Activated CD4-positive, alpha-beta T cell treated with anti-CD3 and anti-CD28 coated beads, Interleukin-2, amount 50 U/mL, for 48 hours (primary cell): Measurements from ENCODE around the gene LRRC59.

Source experiments
- DNase-seq, 2 experiments: peaks; one replicate each; pipeline ENCODE4 v3.0.0-alpha.2; 2020

The LRRC59 gene

GRCh38 chr17:50381920-50382319 lies 15.4 kb downstream of the LRRC59 start:
- no peak for DNase-seq

- no peak for DNase-seq
Measured at GRCh38 chr17:50381260-50381815, 16.0 kb downstream of the LRRC59 start.

GRCh38 chr17:50380369-50381259 lies 16.7 kb downstream of the LRRC59 start:
- no peak for DNase-seq

- DNase-seq = no peak
Measured at GRCh38 chr17:50379351-50380132, 17.8 kb downstream of the LRRC59 start.

- DNase-seq = no peak
Measured at GRCh38 chr17:50375858-50376538, 21.3 kb downstream of the LRRC59 start.

GRCh38 chr17:50373705-50374104 lies 23.6 kb downstream of the LRRC59 start:
- no peak for DNase-seq

GRCh38 chr17:50372758-50373556 lies 24.4 kb downstream of the LRRC59 start, which contains the start of the genes EME1 and MRPL27:
Gene EME1, plus strand, starts transcription at chr17:50373229. Its CDS starts 1,980 bp downstream, at chr17:50375209.
Gene MRPL27, minus strand, starts transcription at chr17:50373184. Its CDS starts 14 bp downstream, at chr17:50373170.
- peak; percentile 85 to 88 for DNase-seq

- DNase-seq = no peak
Measured at GRCh38 chr17:50372222-50372757, 25.0 kb downstream of the LRRC59 start.

GRCh38 chr17:50371526-50371925 lies 25.8 kb downstream of the LRRC59 start:
- no peak for DNase-seq

- DNase-seq = no peak
Measured at GRCh38 chr17:50370052-50370451, 27.3 kb downstream of the LRRC59 start.

- no peak for DNase-seq
Measured at GRCh38 chr17:50367401-50367800, 29.9 kb downstream of the LRRC59 start.

GRCh38 chr17:50365649-50366393 lies 31.5 kb downstream of the LRRC59 start:
- no peak for DNase-seq

GRCh38 chr17:50365165-50365564 lies 32.2 kb downstream of the LRRC59 start:
- DNase-seq = no peak

- DNase-seq = no peak
Measured at GRCh38 chr17:50364715-50365114, 32.6 kb downstream of the LRRC59 start.

GRCh38 chr17:50364061-50364458 lies 33.3 kb downstream of the LRRC59 start:
- no peak for DNase-seq

GRCh38 chr17:50363217-50364060 lies 33.9 kb downstream of the LRRC59 start:
- DNase-seq = no peak

- no peak for DNase-seq
Measured at GRCh38 chr17:50362661-50363060, 34.7 kb downstream of the LRRC59 start.

GRCh38 chr17:50361561-50362480 lies 35.5 kb downstream of the LRRC59 start:
- peak; percentile 53 to 65 for DNase-seq
